Activated T-cell treated with anti-CD3 and anti-CD28 coated beads, Interleukin-2, amount 50 U/mL, for 24 hours (primary cell): Measurements from ENCODE around the gene WFS1.
A peak's percentile ranks its signal among the peaks of the same experiment; 100 is the strongest.

Source experiments
- DNase-seq: peaks from one replicate; pipeline ENCODE4 v3.0.0-alpha.2; 2020
- H3K27ac Mint-ChIP-seq: 2 replicates; pipeline ENCODE4 v1.8.0; 2020; ENCODE audit warnings: mild to moderate bottlenecking, mixed read lengths
- H3K27me3 Mint-ChIP-seq: 2 replicates; pipeline ENCODE4 v1.8.0; 2020; ENCODE audit warnings: mixed read lengths
- H3K36me3 Mint-ChIP-seq: 2 replicates; pipeline ENCODE4 v1.8.0; 2020; ENCODE audit warnings: low read depth, mixed read lengths
- H3K4me1 Mint-ChIP-seq: 2 replicates; pipeline ENCODE4 v1.8.0; 2020; ENCODE audit warnings: low read depth, mixed read lengths
- H3K4me3 Mint-ChIP-seq: 2 replicates; pipeline ENCODE4 v1.8.0; 2020; ENCODE audit warnings: mild to moderate bottlenecking, moderate library complexity, mixed read lengths
- H3K9me3 Mint-ChIP-seq: 2 replicates; pipeline ENCODE4 v1.8.0; 2020; ENCODE audit warnings: mixed read lengths

WFS1 gene, protein sequence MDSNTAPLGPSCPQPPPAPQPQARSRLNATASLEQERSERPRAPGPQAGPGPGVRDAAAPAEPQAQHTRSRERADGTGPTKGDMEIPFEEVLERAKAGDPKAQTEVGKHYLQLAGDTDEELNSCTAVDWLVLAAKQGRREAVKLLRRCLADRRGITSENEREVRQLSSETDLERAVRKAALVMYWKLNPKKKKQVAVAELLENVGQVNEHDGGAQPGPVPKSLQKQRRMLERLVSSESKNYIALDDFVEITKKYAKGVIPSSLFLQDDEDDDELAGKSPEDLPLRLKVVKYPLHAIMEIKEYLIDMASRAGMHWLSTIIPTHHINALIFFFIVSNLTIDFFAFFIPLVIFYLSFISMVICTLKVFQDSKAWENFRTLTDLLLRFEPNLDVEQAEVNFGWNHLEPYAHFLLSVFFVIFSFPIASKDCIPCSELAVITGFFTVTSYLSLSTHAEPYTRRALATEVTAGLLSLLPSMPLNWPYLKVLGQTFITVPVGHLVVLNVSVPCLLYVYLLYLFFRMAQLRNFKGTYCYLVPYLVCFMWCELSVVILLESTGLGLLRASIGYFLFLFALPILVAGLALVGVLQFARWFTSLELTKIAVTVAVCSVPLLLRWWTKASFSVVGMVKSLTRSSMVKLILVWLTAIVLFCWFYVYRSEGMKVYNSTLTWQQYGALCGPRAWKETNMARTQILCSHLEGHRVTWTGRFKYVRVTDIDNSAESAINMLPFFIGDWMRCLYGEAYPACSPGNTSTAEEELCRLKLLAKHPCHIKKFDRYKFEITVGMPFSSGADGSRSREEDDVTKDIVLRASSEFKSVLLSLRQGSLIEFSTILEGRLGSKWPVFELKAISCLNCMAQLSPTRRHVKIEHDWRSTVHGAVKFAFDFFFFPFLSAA

DNA sequence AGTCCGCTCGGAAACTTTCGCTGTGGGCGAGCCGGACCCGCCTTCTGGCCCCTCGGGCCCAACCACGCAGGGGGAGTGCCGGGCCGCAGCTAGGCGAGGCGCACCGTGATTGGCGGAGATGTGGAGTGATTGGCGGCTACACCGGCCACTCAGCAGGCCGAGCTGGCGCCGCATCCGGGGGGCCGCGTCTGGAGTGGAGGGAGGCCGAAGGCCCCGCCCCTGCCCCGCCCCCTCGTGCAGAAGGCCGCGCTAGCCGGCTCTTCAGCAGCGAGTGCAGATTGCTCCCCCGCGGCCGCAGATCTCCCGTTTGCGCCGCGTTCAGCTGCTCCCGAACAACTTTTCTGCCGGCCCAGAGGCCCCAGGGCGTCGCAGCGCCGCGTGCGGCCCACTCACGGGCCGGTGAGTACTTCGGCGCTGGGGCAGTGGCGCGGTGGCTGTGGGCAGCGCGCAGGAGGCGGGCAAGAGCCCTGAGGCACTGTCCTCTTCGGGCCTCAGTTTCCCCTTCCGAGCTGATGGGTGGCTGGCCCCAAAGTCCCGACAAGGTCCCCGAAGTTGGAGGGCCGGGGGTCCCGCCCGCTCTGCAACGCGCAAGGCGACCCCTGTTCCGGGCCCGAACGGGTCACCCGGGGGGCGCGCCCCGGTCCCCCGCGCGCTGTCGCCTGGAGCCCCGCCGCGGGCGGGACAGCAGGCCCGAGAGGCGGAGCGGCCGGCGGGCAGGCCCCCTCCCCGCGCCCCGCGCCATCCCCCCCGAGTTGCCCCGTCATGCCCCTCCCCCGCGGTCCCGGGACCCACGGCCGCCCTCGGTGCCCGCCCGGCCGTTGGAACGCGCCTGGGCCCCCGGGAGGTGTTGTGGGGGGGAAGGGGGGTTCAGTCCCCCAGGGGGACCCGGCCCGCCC is at the start of gene WFS1:
TSS of gene WFS1 (plus strand) at position 235 of the 896 bp plus-strand sequence. CDS start 7,606 bp downstream, outside the sequence.
- H3K27me3 Mint-ChIP-seq: peaks cover 15% of the 10 kb centered on the region
- no peaks in the 10 kb centered on the region for H3K9me3 Mint-ChIP-seq
- H3K36me3 Mint-ChIP-seq: no peaks in the 10 kb centered on the region
- H3K4me3 Mint-ChIP-seq: peak within 1 kb of the TSS; percentile 79
- H3K4me1 Mint-ChIP-seq: peaks cover 21% of the 10 kb centered on the region
- H3K27ac Mint-ChIP-seq: no peak within 1 kb of the TSS
- peak; percentile 99 for DNase-seq

DNA sequence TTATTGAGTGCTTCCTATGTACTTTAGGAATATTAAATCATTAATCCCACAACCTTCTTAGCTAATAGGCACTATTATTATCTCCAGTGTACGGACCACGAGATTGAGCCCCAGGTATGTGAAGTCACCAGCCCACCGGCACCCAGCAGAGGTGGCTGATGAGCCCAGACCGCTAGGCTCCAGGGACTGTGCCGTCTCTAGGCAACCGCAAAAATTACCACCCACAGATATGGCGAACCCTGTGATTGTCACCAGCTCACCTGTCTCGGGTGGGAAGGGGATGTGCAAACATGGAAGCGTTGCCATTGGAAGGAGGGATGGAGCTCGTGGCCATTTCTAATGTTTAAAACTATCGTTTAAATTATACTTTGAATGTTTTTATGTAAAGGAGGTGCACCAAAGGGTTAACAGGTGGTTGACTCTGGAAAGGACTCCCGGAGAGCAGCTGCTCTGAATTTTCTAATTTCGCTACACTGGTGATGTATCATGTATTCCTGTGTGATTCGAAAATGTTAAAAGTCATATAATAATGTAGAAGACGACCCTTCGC is 48.3 kb upstream of the WFS1 start:
- H3K36me3 Mint-ChIP-seq: no peaks in the 10 kb centered on the region
- peaks cover 2% of the 10 kb centered on the region for H3K4me1 Mint-ChIP-seq
- no peak overlapping the region for H3K4me3 Mint-ChIP-seq
- H3K27me3 Mint-ChIP-seq: peaks cover 62% of the 10 kb centered on the region
- no peaks in the 10 kb centered on the region for H3K9me3 Mint-ChIP-seq
- no peak overlapping the region for H3K27ac Mint-ChIP-seq
- no peak for DNase-seq

DNA sequence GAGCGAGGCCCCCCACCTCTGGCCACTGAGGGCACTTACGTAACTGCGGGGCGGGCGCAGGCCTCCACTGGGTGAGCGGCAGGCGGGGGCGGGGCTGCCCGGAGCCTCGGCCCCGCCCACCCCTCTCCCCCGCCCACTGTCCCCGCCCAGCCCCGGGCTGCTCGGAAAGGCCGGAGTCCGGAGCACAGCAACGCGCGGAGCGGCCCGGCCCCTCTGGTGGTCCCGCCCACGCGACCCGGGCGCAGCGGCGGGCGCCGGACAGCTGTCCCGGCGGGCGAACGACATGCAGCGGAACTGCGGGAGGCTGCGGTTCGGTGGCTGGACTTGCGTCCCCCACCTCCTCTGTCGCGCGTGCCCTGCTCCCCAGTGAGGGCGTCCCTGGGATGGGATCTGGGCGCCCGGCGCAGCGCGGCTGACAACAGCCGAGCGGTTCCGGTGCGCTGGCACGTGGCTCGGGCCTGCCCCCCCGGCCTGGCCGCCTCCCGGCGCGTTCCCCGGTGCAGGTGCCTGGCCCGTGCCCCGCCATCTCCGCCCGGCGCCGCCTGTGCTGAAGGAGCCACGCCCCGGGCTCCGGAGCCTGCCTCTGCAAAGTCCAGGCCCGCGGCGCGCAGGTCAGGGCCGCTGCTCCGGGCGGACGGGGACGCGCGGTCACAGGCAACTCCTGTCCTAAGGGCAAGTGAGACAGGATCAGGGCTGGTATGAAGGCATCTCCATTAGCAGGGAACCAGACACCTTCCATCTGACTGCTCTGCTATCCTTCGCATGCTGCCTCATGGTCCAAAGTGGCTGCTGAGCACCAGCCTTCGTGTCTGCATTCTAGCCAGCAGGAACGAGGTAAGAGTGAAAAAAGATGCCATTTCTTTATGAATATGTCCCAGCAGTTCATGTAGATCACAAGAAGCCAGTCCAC is 47.5 kb upstream of the WFS1 start:
- no peak overlapping the region for H3K27ac Mint-ChIP-seq
- DNase-seq: peak; percentile 62
- H3K4me1 Mint-ChIP-seq: peaks cover 2% of the 10 kb centered on the region
- H3K36me3 Mint-ChIP-seq: no peaks in the 10 kb centered on the region
- H3K4me3 Mint-ChIP-seq: no peak overlapping the region
- H3K9me3 Mint-ChIP-seq: no peaks in the 10 kb centered on the region
- H3K27me3 Mint-ChIP-seq: peaks cover 64% of the 10 kb centered on the region

DNA sequence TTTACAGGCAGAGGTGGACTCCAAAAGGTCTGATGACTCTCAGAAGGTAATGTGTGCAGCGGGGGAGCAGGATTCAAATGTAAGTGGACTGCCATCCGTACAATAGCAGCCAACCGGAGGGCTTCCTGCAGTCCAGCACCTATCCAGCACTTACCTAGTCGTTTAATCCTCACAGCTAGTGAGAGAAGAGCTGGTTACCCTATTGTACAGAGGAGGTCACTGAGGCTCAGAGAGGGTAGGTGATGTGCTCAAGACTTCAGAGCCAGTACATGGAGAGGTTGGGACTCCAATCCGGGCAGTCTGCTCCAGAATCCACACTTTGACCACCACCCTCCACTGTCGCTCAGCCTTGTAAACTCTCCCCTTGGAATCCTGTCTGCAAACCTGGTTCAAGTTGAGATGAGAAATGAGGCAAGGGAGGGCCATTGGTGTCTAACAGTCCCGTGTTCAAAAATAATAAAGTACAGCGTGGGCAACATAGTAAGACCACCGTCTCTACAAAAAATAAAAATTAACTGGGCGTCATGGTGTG is 46.8 kb upstream of the WFS1 start:
- Mint-ChIP-seq H3K27me3 (peaks cover 63% of the 10 kb centered on the region), H3K27ac (no peak overlapping the region), H3K9me3 (no peaks in the 10 kb centered on the region), H3K36me3 (no peaks in the 10 kb centered on the region), H3K4me1 (peaks cover 2% of the 10 kb centered on the region), H3K4me3 (no peak overlapping the region)
- no peak for DNase-seq

DNA sequence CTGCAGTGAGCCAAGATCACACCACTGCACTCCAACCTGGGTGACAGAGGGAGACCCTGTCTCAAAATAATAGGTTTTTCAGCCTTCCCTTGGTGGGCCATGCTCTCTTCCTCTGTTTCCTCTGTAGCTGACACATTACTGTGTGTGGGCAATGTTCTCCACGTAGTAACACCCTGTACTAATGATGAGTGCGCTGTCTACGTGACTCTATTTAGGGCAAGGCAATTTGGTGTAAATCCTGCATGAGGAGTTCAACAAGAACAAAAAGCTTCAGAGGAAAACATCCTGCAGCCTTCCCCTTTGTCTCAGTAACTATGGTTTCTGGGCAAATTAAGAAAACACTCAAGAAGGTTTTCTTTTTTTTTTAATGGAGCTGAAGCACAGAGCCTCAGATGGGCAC is 44.9 kb upstream of the WFS1 start:
- Mint-ChIP-seq H3K27me3 (peaks cover 51% of the 10 kb centered on the region), H3K4me1 (peaks cover 2% of the 10 kb centered on the region), H3K36me3 (no peaks in the 10 kb centered on the region), H3K4me3 (no peak overlapping the region), H3K27ac (no peak overlapping the region), H3K9me3 (no peaks in the 10 kb centered on the region)
- no peak for DNase-seq

DNA sequence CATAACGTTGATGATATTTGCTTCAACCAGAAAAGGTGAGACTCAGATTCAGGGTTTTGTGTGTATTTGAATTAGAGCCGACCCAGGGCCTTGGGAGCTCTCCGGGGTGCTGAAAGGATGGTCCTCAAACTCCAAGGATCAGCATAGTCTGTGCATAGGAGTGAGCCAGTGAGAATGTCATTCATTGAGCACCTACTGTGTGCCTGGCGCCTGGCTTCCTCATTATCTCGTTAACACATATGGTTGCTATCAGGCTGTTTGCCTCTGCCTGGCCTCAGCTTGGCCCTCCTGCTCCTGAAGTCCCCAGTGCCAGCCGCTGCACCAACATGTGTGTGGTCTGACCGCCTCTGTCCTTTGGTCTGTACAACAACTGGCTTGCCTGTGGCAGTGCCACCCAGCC is 44.2 kb upstream of the WFS1 start:
- peaks cover 2% of the 10 kb centered on the region for H3K4me1 Mint-ChIP-seq
- no peaks in the 10 kb centered on the region for H3K9me3 Mint-ChIP-seq
- DNase-seq: no peak
- H3K4me3 Mint-ChIP-seq: no peak overlapping the region
- H3K36me3 Mint-ChIP-seq: no peaks in the 10 kb centered on the region
- H3K27ac Mint-ChIP-seq: no peak overlapping the region
- H3K27me3 Mint-ChIP-seq: peaks cover 46% of the 10 kb centered on the region

DNA sequence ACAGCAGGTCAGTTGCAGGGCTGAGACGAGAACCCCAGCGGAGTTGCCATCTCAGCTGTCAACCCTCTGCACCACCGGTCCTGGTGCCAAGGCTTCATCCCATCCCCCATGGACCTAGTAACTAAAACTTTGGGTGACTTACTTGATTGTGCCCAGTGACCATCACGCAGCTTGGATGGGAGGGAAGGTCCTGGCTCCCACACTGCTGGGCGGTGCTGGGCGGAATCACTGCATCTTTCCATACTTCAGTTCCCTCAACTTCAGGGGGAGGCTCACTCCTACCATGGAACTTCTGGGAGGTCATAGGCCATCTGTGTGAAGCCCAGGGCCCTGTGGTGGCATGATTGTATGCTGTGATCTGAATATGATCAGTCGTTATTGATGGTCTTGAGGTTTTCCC is 43.1 kb upstream of the WFS1 start:
- H3K4me1 Mint-ChIP-seq: peaks cover 2% of the 10 kb centered on the region
- H3K4me3 Mint-ChIP-seq: no peak overlapping the region
- no peak for DNase-seq
- H3K9me3 Mint-ChIP-seq: no peaks in the 10 kb centered on the region
- H3K27ac Mint-ChIP-seq: no peak overlapping the region
- peaks cover 36% of the 10 kb centered on the region for H3K27me3 Mint-ChIP-seq
- no peaks in the 10 kb centered on the region for H3K36me3 Mint-ChIP-seq

DNA sequence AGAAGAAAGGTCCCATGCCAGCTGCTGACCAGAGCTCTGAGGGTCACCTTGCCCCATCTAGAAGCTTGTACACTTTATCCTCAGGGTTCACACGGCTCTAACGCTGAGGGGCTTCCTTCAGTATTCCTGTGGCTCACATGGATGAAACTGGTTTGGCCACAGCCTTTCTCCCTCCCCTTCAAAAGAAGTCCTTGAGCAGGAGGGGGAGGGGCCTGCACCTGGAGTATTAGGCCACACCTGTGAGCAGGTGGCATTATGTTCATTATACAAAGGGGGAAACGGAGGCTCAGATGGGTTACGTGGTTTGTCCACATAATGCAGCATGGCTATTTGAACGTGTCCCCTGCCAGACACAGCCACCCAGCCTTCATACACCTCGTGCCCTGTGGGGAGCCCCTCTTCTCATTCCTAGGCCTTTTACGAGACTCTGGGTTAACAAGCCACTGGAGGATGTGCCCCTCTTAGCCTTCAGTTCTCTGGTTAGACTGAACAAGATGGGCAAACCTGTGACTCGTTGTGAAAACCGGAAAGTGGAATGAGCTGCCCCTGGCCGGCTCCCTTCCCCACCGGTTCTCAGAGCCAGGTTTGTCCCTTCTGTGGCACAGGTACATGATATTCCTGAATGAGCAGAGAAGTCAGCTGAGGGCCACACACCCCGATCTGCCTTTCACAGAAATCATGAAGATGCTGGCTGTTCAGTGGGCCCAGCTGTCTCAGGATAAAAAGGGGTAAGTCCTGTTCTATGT is 42.1 kb upstream of the WFS1 start:
- Mint-ChIP-seq H3K4me1 (peaks cover under 1% of the 10 kb centered on the region), H3K9me3 (no peaks in the 10 kb centered on the region), H3K27ac (no peak overlapping the region), H3K36me3 (no peaks in the 10 kb centered on the region), H3K4me3 (no peak overlapping the region), H3K27me3 (peaks cover 31% of the 10 kb centered on the region)
- no peak for DNase-seq

DNA sequence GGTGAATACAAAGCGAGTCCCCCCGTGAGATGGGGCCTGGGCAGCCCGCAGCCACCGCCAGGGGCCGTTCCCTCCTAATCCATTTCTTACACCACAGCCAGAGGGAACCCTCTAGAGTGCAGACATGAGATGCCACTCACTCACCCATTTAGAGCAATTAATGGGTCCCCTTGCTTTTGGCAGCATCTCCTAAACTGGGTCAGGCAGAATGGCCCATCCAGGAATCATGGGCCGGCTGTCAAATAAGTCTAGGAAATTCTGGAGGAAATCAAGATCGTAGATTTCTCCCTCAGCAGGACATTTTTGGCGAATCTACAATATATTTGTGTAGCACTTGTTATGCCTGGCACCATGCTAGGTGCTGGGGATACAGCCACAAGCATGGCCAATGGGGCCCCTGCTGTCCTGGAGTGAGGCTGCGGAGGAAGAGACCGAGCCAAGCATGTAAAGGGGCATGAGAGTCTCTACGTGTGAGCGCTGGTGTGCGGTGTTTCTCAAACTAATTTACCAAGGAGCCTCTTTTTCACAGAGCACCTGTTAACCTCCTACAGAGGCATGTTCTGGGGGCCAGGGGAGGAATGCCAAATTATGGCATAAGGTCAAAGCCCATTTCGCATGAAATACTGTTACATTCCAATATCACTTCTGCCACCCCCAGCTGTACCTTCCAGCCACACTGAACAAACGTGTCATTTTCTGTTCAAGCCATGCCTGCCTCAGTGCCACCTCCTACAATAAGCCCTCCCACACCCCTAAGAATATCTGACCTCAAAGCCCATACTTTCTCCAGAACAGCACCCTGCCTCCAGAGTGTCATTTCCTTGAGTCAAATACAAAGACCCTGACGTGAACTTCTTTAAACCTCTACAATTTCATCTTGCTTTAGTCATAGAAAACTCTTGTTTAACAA is 41.2 kb upstream of the WFS1 start:
- Mint-ChIP-seq H3K27ac (no peak overlapping the region), H3K27me3 (peaks cover 24% of the 10 kb centered on the region), H3K36me3 (no peaks in the 10 kb centered on the region), H3K9me3 (no peaks in the 10 kb centered on the region), H3K4me3 (no peak overlapping the region), H3K4me1 (no peaks in the 10 kb centered on the region)
- DNase-seq: no peak

DNA sequence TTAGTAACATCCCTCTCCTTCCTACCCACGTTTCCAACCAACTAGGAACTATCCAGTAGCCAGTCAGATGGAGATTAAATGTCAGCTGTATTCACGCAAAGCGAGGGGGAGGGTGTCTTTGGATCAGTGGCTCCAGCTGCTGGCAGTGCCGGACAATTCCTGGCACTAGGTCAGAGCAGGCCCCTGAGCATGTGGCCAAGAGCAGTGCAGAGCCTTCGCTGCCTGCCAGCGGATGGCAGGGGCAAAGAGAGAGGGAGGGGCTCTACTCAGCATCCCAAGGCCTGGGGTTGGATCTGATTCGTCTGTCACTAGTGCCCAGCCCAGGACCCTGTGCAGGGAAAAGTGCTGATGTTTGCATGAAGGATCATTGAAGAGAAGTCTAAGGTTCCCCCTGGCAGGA is 40.6 kb upstream of the WFS1 start:
- Mint-ChIP-seq H3K36me3 (no peaks in the 10 kb centered on the region), H3K27me3 (peaks cover 17% of the 10 kb centered on the region), H3K9me3 (no peaks in the 10 kb centered on the region), H3K27ac (no peak overlapping the region), H3K4me1 (no peaks in the 10 kb centered on the region), H3K4me3 (no peak overlapping the region)
- DNase-seq: no peak

DNA sequence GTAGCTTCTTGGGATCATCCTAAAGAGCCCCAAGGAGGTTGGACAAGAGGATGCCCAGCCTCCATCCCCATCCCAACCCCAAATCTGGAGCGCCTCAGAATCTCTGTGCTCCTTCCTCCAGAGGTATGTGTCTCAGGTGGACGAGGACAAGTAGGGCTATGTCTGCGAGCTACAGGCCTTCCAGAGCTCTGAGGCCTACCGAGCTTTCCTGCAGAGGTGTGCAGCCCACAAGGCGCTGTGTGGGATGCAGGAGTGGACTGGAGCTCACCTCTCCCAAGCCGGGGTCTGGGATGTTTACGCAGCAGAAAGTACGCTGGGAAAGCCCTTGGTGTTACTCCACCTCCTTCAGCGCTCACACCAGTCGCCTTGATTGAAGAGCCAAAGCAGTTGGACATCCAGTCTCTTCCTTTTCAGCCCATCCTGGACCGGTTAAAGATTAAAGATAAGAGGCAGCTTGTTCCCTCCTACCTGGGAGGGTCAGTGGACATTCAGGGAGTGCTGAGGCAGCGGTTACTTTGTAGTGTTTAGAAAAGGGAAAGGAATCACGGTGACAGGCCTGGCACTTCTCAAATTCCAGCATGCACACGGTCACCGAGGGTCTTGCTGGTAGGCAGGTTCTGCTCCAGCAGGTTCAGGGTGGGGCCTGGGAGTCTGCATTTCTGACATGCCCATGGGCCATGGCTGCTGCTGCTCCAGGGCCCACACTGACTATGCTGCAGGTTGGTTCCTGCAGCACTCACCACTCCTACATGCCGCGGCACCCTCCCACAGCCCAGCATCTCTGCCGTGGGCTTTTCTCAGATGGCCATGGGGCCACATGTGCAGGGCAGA is 39.8 kb upstream of the WFS1 start:
- H3K27me3 Mint-ChIP-seq: peaks cover 12% of the 10 kb centered on the region
- H3K36me3 Mint-ChIP-seq: no peaks in the 10 kb centered on the region
- no peak overlapping the region for H3K27ac Mint-ChIP-seq
- H3K4me1 Mint-ChIP-seq: no peaks in the 10 kb centered on the region
- no peak overlapping the region for H3K4me3 Mint-ChIP-seq
- no peaks in the 10 kb centered on the region for H3K9me3 Mint-ChIP-seq
- DNase-seq: no peak
